ENCODE data around the gene SRSF2. TPM values are rescaled to one million over a fixed set of nuclear protein-coding genes. Genes with fewer than 3 reads are reported as not detected.
"Not testable (repeated sequence)": the region's sequence is repeated elsewhere in the genome, so short reads cannot be mapped to it uniquely, and the experiment has no call there.

SRSF2 gene
- polyA plus RNA-seq, 1 donor, result 182 TPM

GRCh38 chr17:76721463-76721862 lies 15.7 kb downstream of the SRSF2 start:
- DNase-seq (ENCODE audit: low read depth), result no peak

DNA sequence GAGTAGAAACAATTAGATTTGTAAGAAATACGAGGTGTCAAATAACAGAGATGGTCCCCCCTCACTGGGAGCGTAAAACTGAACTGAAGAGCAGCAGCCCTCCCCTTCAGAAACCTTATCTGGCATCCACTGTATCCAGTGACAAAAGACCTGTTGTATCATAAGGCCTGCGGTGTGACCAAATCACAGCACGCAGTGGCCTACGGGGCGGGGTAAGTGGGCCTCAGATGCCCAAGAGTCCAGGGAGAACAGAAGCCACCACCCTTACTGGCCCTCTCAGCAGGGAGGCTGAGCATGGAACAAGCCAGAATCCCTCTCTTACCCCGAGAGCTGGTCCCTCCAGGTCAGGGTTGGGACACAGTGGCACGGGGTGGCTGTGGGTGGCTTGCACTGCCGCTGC lies 16.2 kb downstream of the SRSF2 start:
- DNase-seq (ENCODE audit: low read depth), result no peak

DNA sequence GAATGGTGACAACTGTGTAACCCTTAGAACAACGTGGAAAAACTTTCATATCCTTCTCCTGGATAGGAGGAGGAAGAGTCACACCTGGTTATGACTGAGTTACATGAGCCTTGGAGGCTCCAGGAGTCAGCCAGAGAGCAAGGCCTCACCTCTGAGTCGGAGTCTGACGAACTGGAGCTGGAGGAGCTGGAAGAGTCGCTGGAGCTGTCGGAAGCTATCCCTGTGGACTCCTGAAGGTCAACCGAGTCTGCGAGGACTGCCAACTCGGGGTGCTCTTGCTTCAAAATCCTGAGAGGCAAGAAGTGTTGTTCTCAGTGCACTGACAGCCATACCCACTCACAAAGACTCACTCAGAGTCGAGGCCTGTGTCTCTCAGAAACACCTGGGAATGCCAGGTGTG lies 16.9 kb downstream of the SRSF2 start:
- DNase-seq (ENCODE audit: low read depth), result no peak

DNA sequence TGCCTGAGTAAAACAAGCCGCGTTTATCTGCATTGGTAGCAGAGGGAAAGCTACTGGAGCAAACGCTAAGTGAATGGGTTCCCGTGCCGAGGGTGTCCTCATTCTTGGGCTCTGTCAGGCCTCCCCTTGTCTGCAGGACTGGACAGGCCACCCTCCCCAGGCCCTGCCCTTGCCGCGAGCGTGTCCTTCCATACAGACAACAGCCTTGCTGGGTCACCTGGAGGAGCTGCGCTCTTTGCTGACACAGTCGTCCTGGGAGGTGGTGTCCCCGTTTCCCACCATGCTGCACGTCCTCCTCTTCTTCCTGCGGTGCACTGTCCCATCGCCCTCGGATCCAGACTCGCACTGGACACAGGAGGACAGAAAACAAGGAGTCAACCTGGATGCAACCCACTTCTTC lies 18.6 kb downstream of the SRSF2 start:
- DNase-seq (ENCODE audit: low read depth), result no peak

- no peak for DNase-seq (ENCODE audit: low read depth)
Measured at GRCh38 chr17:76716839-76717215, 20.3 kb downstream of the SRSF2 start.

DNA sequence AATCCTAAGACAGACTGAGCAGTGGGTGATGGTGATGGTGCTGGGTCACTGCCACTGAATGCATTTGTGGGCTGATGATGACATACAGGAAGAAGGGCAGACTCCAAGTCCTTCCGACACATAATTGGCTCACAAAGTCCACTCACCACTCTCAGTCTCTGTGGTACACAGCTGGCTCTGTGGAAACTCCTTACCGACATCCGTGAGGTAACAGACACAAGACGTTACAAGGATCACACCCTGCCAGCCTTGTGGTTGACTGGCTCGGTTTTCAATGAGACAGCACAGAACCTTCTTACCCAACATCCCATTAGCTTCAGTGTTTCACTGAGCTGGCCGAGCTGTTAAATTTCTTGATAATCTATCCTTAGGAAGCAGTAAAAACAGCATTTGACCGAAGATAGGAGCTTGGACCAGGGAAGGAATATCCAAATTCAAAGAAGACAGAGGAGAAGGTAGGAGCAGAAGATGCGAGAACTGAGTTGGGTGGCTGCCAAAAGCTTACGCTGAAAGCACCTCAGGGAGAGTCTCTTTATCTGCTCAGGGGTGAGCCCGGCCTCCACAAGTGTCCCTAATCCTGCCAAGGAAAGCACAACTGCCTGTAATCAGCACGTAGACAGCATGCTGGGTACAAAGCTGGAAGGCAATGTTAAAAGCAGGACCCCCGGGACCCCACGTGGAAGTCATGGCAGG lies 20.8 kb downstream of the SRSF2 start:
- no peak for DNase-seq (ENCODE audit: low read depth)

GRCh38 chr17:76715496-76715830 lies 21.7 kb downstream of the SRSF2 start:
- no peak for DNase-seq (ENCODE audit: low read depth)

DNA sequence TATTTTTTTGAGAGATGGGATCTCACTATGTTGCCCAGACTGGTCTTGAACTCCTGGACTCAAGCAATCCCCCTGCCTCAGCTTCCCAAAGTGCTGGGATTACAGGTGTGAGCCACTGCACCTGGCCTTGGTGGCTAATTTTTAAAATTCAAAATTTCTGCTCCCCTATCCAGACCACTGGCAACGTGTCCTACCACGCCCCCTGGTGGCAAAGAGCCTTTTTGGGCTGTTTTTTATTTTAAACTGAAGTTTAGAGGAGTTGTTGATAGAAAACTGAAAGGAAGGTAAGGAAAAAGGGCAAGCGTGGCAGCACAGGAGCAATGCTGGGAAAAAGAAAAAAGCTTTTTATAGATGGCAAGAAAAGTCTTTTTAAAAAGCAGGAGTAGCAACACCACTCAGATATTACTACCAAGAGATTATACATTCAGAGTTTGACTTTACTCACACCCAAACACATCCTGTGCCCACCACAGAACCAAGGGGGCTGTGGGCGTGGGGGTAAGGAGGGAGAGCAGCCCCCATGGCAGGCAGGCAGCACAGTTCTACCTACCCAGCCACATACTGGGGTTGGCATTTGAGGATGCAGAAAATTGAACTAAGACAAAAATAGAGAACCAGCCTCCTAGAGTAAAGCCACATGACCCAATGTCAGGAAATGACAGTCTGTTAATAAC lies 22.2 kb downstream of the SRSF2 start:
- no peak for DNase-seq (ENCODE audit: low read depth)

GRCh38 chr17:76714336-76714735 lies 22.8 kb downstream of the SRSF2 start:
- no peak for DNase-seq (ENCODE audit: low read depth)

- no peak for DNase-seq (ENCODE audit: low read depth)
Measured at GRCh38 chr17:76713765-76714164, 23.4 kb downstream of the SRSF2 start.

- DNase-seq (ENCODE audit: low read depth), result not testable (repeated sequence)
Measured at GRCh38 chr17:76712321-76712720, 24.8 kb downstream of the SRSF2 start.

DNA sequence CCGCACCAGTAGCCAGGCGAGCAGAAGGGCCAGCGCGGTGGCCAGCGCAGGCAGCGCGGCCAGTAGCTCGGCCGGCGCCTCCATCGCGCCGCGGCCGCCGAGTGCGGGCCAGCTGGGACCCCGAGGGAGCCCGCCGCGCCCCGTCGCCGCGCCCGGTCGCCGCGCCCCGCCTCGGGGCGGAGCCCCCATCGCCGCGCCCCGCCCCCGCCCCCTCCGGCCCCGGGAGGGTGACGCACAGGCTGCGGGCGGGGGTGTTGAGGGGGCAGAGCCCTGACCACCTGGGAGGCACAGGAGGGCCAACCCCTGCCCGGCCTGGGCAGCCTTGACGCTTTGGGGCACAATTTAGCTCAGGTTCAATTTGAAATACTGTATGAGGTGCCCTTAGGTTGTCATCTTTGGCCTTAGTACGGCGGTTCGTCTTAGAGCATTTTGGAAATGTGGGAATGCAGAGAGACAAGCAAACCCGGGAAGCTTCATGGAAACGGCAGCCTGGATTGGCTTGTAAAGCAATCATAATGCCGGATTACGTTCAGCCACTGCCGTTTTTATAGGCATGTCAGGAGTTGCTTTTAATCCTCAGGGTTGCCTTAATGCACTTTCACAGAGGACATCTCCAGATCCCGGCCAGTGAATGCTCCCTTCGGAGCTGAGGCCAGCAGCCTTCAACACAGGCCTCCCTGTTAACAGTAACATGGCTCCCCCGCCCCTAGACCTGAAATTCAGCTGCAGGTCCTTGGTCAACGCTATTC lies 26.1 kb downstream of the SRSF2 start, which contains the start of gene MXRA7:
MXRA7 (minus strand) TSS at position 103 of the 749 bp plus-strand sequence; CDS start at position 84, 19 bp downstream.
- no peak for DNase-seq (ENCODE audit: low read depth)

GRCh38 chr17:76709951-76710862 lies 26.9 kb downstream of the SRSF2 start:
- not testable (repeated sequence) for DNase-seq (ENCODE audit: low read depth)

- DNase-seq (ENCODE audit: low read depth), result no peak
Measured at GRCh38 chr17:76709077-76709950, 27.8 kb downstream of the SRSF2 start.

- DNase-seq (ENCODE audit: low read depth), result no peak
Measured at GRCh38 chr17:76707985-76708807, 28.9 kb downstream of the SRSF2 start.

- no peak for DNase-seq (ENCODE audit: low read depth)
Measured at GRCh38 chr17:76706817-76707216, 30.3 kb downstream of the SRSF2 start.

- DNase-seq (ENCODE audit: low read depth), result no peak
Measured at GRCh38 chr17:76704805-76705204, 32.3 kb downstream of the SRSF2 start.

DNA sequence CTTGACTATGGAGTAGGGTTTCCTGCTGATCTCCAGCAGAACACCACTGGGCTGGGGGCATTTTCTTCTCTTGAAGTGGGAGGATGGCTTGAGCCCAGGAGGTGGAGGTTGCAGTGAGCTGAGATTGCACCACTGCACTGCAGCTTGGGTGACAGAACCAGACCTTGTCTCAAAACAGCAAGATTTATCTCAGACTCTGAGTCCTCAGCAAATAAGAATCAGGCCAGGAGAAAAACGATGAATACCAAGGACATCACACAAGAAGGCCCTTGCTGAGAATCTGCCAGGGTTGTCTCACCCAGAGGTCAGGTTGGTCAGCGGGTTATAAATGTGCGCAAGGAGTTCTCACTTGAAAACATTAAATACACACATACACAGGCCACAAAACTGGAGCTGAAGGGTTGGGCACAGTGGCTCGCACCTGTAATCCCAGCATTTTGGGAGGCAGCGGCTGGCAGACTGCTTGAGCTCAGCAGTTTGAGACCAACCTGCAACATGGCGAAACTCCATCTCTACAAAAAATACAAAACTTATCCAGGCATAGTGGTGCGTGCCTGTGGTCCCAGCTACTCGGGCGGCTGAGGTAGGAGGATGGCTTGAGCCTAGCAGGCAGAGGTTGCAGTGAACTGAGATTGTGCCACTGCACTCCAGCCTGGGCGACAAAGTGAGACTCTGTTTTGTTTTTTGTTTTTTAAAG lies 34.0 kb downstream of the SRSF2 start:
- DNase-seq (ENCODE audit: low read depth), result no peak

GRCh38 chr17:76702076-76702475 lies 35.1 kb downstream of the SRSF2 start:
- DNase-seq (ENCODE audit: low read depth), result no peak
